GM12801 (cell line): ENCODE results near the gene LINGO3.

Experiments used
- TF ChIP-seq, protein P1 (sequence below): IDR thresholded peaks from one replicate; pipeline ENCODE4 v1.5.1; 2011; ENCODE audit warnings: control low read depth; ENCODE audit not compliant: insufficient read length; ENCODE audit errors: extremely low read depth

The LINGO3 gene

DNA sequence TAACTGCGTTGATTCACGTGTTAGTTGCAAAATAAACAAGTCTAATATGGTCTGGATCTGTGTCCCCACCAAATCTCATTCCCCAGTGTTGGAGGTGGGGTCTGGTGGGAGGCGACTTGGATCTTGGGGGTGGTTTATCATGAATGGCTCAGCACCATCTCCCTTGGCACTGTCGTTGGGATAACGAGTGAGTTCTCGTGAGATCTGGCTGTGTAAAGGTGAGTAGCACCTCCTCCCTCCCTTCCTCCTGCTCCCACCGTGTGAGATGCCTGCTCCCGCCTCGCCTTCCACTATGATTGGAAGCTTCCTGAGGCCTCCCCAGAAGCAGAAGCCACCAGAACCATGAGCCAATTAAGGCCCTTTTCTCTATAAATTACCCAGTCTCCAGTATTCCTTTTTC, 30.8 kb downstream of the LINGO3 start:
- TF ChIP-seq, protein P1, sequence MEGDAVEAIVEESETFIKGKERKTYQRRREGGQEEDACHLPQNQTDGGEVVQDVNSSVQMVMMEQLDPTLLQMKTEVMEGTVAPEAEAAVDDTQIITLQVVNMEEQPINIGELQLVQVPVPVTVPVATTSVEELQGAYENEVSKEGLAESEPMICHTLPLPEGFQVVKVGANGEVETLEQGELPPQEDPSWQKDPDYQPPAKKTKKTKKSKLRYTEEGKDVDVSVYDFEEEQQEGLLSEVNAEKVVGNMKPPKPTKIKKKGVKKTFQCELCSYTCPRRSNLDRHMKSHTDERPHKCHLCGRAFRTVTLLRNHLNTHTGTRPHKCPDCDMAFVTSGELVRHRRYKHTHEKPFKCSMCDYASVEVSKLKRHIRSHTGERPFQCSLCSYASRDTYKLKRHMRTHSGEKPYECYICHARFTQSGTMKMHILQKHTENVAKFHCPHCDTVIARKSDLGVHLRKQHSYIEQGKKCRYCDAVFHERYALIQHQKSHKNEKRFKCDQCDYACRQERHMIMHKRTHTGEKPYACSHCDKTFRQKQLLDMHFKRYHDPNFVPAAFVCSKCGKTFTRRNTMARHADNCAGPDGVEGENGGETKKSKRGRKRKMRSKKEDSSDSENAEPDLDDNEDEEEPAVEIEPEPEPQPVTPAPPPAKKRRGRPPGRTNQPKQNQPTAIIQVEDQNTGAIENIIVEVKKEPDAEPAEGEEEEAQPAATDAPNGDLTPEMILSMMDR: no peak

DNA sequence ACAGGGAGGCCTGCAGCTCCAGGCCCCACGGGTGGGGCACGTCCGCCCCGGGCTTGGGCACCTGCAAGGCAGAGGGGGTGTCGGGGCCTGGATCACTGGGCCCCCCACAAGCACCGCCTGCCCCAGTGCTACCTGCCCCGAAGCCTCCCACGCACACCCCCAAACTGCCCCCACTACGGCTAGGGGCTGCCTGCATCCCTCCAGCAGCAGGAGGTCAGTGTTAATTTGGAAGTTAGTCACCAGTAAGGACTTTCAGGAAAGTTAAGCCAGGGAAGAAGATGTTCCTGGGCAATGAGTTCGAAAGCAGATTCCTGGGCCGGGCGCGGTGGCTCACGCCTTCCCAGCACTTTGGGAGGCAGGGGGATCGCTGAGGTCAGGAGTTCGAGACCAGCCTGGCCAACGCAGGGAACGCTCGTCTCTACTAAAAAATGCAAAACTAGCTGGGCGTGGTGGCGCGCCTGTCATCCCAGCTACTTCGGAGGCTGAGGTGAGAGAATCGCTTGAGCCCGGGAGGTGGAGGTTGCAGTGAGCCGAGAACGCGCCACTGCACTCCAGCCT, 31.4 kb downstream of the LINGO3 start:
- TF ChIP-seq, protein P1: no peak

DNA sequence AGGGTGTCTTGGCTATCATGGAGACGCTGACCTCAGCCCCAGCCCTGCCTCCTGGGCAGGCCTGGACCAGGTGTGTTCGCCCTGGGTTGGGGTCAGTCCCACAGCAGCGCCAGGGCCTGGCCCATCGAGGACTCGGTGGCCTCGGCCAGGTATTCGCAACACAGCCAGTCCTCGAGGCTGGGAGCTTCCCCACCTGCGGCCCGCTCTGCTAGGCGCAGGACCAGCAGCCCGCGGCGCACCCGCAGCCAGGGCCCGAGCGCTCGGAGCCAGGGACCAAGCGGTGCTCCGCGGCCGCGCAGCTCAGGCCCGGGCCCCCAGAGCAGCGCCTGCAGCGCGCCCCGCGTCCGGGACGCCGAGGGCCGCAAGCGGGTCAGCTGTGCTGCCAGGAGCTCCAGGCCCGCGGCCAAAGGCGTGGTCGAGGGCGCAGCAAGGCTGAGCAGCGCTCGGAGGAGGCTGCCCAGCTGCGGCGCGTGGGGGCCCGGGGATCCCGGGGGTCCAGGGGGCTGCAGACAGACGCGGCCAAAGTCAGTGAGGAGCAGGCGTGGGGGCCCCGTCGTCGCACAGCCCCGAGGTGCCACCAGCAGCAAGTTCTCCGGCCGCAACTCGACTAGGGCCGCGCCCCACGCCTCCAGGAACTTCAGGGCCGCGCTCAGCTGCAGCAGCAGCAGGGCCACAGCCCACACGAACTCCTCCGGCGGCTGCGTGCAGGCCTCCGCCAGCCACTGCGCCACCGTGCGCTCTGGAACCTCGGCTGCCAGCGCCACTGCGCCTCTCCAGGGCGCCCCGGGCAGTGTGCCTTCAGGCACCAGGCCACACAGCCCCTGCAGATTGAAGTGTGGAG, 32.1 kb downstream of the LINGO3 start:
- TF ChIP-seq, protein P1: no peak

DNA sequence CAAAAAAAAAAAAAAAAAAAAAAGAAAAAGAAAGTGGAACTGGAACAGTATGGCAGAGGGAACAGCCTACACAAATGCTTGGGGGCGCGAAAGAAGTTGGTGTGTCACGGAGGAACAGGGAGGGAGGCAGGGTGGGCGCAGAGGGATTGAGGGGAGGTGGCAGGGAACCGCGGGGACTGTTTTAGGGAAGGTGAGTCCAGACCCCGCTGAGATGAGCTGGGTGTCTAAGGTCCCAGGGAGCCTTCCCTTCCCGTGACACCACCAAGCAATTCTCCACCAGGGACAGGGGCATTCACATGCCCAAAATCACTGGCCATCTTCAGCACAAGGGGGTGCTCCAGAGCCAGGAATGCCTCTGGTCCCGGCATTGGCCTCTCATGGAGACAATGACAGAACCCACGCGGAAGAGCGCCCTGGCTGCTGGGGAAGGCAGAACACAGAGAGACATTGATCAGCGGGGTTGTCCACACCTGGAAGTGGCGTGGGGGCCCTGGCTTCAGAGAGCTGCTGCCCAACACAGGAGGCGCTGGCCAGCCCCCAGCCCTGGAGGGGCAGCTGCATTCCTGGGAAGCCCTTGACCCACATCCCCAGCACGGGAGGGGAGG, 32.9 kb downstream of the LINGO3 start:
- TF ChIP-seq, protein P1: no peak

DNA sequence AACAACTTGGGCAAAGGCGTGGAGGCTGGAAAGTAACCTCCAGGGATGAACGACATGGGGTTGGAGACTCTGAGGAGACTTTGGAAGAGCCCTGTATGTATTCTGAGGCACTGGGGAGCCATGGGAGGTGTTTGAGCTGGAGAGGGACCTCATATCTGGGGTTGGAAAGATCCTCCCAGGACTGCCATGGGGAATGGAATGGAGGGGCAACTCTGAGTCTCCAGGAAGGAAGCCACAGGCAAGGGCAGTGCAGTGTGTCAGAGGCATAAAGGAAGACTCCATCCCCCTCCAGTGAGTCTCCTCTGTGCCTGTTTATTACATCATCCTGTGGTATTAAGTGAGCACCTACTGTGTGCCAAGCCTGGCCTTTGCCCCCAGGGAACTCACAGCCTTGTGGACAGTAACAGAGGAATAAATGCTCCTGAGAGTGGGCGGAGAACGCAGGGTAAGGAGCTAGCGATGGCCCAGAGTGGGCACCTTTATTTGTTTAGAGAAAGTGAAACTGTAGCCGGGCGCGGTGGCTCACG, 33.7 kb downstream of the LINGO3 start:
- TF ChIP-seq, protein P1: no peak

DNA sequence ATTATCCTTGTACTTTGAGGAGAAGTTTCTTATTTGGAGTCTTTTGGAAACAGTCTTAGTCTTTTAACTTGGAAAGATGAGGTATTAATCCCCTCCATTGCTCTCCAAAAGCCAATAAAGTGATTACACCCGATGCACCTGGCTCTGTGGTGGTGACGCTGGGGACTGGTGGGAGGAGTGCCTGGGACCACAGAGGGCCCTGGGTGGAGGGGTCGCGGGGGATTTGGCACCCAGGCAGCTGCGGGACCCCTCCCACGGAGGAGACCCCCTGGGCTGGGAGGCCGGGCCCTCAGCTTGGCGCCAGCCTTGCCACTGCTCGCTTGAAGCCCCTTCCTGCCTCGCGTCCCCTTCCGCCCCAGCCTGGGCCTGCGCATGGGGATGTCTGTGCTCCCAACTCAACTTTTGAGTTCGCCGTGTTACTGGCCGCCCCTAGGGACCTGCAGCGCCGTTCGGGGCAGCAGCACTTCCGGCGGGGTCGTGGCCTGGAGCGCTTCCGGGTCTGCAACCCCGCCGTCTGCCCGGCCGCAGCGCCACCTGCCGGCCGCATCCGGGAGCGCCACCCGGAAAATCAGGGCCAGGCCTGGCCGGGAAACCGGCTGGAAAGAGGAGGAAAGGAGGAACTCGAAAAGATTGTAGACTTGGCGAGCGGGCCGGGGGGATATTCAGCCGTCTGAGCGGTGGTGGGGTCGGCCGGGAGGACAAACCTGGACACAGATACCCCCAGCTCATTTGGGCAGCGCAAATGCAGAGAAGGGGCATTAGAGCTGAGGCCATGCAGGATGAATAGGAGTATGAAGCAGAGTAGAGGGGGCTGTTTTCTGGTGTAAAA, 34.4 kb downstream of the LINGO3 start:
- TF ChIP-seq, protein P1: no peak
